GM12891 (cell line): ENCODE results near the gene BTBD9.

Source experiments
- PAX5 ChIP-seq: IDR thresholded peaks from 2 replicates; pipeline ENCODE4 v1.6.1; 2011; ENCODE audit warnings: low read length, moderate library complexity, mild to moderate bottlenecking; ENCODE audit not compliant: insufficient read depth, severe bottlenecking
- POLR2A ChIP-seq: IDR thresholded peaks from 2 replicates; pipeline ENCODE4 v1.6.1; 2011; ENCODE audit warnings: low read depth, low read length, control low read depth
- POLR2AphosphoS5 ChIP-seq: IDR thresholded peaks from 2 replicates; pipeline ENCODE4 v1.6.1; 2011; ENCODE audit warnings: low read depth, low read length, control low read depth
- POU2F2 ChIP-seq: IDR thresholded peaks from 2 replicates; pipeline ENCODE4 v1.6.1; 2011; ENCODE audit warnings: low read depth, mild to moderate bottlenecking, control low read depth, low read length, moderate library complexity
- SPI1 ChIP-seq: IDR thresholded peaks from 2 replicates; pipeline ENCODE4 v1.6.1; 2011; ENCODE audit warnings: low read depth, low read length, control low read depth
- TAF1 ChIP-seq: IDR thresholded peaks from 2 replicates; pipeline ENCODE4 v1.6.1; 2011; ENCODE audit warnings: low read depth, low read length, control low read depth

DNA sequence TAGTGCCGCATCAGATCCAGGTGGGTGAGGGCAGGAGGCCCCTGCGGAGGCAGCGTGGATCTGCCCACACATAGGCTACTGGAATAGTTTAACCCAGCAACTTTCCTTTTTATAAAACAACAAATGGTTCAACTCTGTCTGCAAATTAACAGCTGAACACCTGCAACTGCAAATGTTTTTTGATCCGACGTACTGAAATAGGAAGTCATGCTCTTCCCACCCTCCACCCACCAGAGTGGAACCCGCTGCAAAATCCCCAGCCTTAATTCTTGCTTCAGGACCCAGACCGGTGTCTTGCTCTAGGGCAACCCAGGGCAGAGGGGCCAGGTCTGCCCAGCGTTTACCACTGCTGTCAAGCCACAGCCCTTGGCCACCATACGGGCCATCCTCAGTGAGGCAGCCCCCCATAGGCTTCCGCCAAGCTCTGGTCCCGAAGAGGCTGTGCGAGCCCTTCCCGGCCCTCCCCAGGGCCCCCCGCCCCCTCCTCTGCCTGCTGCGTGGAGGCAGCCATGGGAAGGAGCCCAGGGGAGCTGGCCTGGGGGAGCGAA, 485.9 kb downstream of the BTBD9 start:
- TF ChIP-seq POLR2A: no peak
- no peak for TF ChIP-seq POLR2AphosphoS5
- no peak for TF ChIP-seq TAF1
- TF ChIP-seq SPI1: no peak
- TF ChIP-seq PAX5: no peak
- TF ChIP-seq POU2F2: no peak
